ENCODE results near the gene TPBGL.

The TPBGL gene

GRCh38 chr11:75246006-75246670, 5.6 kb downstream of the TPBGL start:
- no peak for TF ChIP-seq CTCF (IDR thresholded peaks at IDR 0.05; ENCODE audit: insufficient read depth, missing control alignments)
- FAIRE-seq (no peak), DNase-seq (ENCODE audit: insufficient read length, low spot score) (no peak)

DNA sequence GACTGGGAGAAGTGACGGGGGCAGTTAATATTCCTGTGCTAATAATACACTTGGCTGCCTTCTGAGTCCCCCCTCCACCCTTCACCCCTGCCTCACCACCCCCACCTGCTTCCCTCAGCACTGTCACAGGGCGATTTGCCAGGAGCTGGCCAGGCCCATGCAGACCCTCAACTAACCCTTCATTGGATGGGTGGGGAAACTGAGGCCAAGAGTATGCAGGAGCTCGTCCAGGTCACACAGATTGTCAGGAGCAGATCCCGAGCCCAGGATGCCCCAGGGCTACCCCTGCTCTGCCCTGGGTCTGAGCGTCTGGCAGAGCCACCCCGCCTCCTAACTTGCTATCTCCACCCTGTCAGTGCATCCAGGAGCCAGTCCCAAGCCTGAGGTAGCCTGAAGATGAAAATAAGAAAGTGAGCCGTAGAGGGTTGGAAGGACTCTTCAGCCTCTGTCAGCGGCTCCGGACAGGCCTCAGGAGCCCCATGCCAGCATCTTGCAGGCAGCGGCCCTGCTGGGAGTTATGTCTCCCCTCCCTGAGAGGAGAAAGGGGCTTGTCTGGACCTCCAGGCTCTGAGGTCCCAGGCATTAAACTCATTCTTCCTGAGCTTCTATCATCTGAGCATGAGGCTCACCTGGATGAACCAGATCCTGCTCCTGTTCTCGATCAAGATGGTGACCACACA, 6.2 kb downstream of the TPBGL start:
- TF ChIP-seq CTCF (IDR thresholded peaks at IDR 0.05; ENCODE audit: insufficient read depth, missing control alignments), result no peak
- DNase-seq (ENCODE audit: insufficient read length, low spot score) (no peak), FAIRE-seq (no peak)

GRCh38 chr11:75248924-75249256, 8.3 kb downstream of the TPBGL start:
- DNase-seq (ENCODE audit: insufficient read length, low spot score), result no peak
- no peak for TF ChIP-seq CTCF (IDR thresholded peaks at IDR 0.05; ENCODE audit: insufficient read depth, missing control alignments)
- no peak for FAIRE-seq

DNA sequence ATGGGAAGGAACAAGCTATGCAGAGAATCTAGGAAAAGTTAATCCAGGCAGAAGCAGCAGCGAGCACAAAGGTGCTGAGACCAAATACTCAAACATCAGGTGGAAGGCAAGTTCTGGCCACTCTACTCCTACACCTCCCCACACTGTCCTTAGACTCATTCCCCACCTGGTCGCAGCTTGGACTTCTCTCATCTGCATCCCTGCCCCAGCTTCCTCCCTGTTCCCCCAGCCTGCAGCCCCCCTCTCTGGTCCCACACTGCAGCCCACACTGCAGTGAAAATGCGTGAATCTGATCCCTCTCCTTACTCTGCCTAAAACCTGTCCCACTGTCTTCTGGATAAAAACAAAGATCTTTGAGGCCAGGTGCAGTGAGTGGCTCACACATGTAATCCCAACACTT, 9.1 kb downstream of the TPBGL start:
- FAIRE-seq (no peak), DNase-seq (ENCODE audit: insufficient read length, low spot score) (no peak)
- TF ChIP-seq CTCF (IDR thresholded peaks at IDR 0.05; ENCODE audit: insufficient read depth, missing control alignments), result no peak

- TF ChIP-seq CTCF (IDR thresholded peaks at IDR 0.05; ENCODE audit: insufficient read depth, missing control alignments), result no peak
- no peak for FAIRE-seq
- DNase-seq (ENCODE audit: insufficient read length, low spot score), result no peak
Measured at GRCh38 chr11:75254326-75254725, 13.8 kb downstream of the TPBGL start.

DNA sequence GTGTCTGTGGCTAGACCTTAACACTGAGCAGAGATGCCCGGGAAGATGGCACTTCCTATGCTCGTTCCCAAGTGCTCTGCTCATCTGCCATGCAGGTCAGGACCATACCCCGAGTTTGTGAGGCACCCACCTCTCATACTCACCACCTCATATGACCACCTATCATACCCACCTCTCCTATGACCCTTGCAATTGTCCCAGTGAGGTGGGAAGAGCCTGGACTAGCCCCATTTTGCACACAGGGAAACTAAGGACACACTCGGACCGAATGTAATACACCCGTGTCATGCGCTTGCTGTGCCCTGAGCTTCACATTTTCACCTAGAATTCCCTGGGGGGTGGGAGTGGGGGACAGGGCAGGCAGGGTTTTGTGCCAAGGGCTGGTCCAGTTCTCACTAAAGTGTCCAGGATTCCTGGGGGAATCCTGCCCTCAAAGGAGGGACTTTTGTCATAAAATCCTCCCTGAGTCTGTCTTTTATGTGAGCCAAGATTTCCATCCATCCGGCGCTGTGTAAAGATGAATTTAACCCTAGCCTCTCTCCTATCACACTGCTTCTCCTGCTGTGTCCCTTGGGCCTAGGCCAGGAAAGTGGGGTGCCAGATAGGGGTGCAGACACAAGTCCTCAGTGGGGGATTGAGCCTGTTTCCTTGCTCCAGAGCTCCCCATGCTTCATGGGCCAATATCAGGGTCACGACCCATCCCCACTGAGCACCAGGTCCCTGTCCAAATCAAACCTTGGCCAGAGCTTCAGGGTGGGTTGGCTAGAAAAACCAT, 20.0 kb downstream of the TPBGL start:
- FAIRE-seq, result no peak
- DNase-seq (ENCODE audit: insufficient read length, low spot score), result no peak
- TF ChIP-seq CTCF (IDR thresholded peaks at IDR 0.05; ENCODE audit: insufficient read depth, missing control alignments), result no peak

All from D721Med (cell line).